Osteocyte (in vitro differentiated cells): Measurements from ENCODE around the gene CDKN3. TPM values are rescaled to one million over a fixed set of nuclear protein-coding genes. Genes with fewer than 3 reads are reported as not detected.

Experiments used
- DNase-seq: peaks from one replicate; pipeline ENCODE4 v3.0.0; 2021; ENCODE audit warnings: mixed read lengths; ENCODE audit not compliant: unreplicated experiment; ENCODE audit errors: extremely low spot score
- H3K27ac Mint-ChIP-seq: one replicate; pipeline ENCODE4 v1.8.0; 2021; ENCODE audit warnings: mild to moderate bottlenecking, mixed read lengths; ENCODE audit not compliant: unreplicated experiment
- H3K27me3 Mint-ChIP-seq: one replicate; pipeline ENCODE4 v1.8.0; 2021; ENCODE audit warnings: mixed read lengths; ENCODE audit not compliant: unreplicated experiment
- H3K36me3 Mint-ChIP-seq: one replicate; pipeline ENCODE4 v1.8.0; 2021; ENCODE audit warnings: mixed read lengths; ENCODE audit not compliant: unreplicated experiment
- H3K4me1 Mint-ChIP-seq: one replicate; pipeline ENCODE4 v1.8.0; 2021; ENCODE audit warnings: mixed read lengths; ENCODE audit not compliant: unreplicated experiment
- H3K4me3 Mint-ChIP-seq: one replicate; pipeline ENCODE4 v1.8.0; 2021; ENCODE audit warnings: mild to moderate bottlenecking, moderate library complexity, mixed read lengths; ENCODE audit not compliant: unreplicated experiment
- H3K9me3 Mint-ChIP-seq: one replicate; pipeline ENCODE4 v1.8.0; 2021; ENCODE audit warnings: mixed read lengths; ENCODE audit not compliant: unreplicated experiment
- CTCF ChIP-seq: fragments of 200-600 bp; sonication (generic); IDR thresholded peaks from 2 replicates; pipeline ENCODE4 v1.5.0; 2021; ENCODE audit warnings: antibody characterized with exemption, mild to moderate bottlenecking, moderate library complexity
- total RNA-seq: library from RNA; stranded (reverse); gene quantifications from 2 replicates; pipeline ENCODE4 v1.2.1, GENCODE V29; 2021

The CDKN3 gene
- total RNA-seq, 1 donor from 2014 or later = 8.5 TPM

GRCh38 chr14:54443981-54444380, 47.2 kb downstream of the CDKN3 start:
- Mint-ChIP-seq H3K27ac (no peak overlapping the region), H3K4me1 (peaks cover 27% of the 10 kb centered on the region), H3K27me3 (peaks cover 7% of the 10 kb centered on the region), H3K36me3 (no peaks in the 10 kb centered on the region), H3K4me3 (no peak overlapping the region), H3K9me3 (no peaks in the 10 kb centered on the region)
- DNase-seq = no peak
- no peak for TF ChIP-seq CTCF

DNA sequence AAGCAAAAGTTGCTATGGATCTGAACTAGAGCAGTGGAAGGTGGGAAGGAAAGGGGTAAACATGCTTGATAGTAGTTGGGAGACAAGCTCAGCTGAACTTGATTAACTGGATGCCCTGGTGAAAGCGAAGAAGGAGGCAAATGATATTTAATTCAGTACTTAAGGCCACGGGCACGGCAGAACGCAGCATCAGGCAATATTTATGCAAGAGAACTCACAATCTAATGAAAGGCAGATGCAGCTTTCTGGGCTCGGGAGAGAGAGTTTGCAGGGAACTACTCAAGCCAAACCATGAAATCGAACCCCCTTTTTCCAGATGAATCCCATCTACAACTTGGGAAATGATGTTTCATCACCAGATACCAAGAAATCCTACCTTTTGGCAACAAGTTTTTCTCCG, 47.9 kb downstream of the CDKN3 start:
- Mint-ChIP-seq H3K36me3 (no peaks in the 10 kb centered on the region), H3K27me3 (peaks cover 10% of the 10 kb centered on the region), H3K4me3 (no peak overlapping the region), H3K27ac (no peak overlapping the region), H3K9me3 (no peaks in the 10 kb centered on the region), H3K4me1 (peaks cover 21% of the 10 kb centered on the region)
- DNase-seq = no peak
- TF ChIP-seq CTCF = no peak

DNA sequence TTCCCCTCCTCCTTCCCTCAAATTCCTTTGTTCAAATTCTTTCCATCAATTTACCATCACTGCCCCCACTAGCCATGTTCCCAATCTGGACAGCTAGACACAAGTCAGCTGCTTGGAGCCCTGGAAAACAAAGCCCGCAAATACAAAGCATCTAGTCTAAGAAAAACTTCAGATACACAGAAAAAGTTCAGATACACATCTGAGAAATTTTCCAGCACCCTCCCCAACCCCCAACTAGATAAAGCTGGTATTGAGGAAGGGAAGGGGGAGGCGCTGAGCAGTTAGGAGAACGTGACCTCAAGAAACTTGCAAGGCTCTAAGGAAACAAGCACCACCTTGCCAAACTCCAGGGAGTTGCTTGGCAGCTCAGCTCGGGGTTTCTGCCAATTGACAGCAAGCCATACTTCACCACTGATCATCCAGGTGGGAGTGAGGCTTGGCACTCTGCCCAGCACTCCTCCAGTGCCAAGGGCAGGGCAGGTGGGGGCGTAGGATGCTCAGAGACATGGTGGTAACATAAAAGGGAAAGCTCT, 49.4 kb downstream of the CDKN3 start:
- H3K27ac Mint-ChIP-seq = no peak overlapping the region
- no peak for TF ChIP-seq CTCF
- DNase-seq = no peak
- no peaks in the 10 kb centered on the region for H3K9me3 Mint-ChIP-seq
- H3K4me1 Mint-ChIP-seq = peaks cover 17% of the 10 kb centered on the region
- H3K27me3 Mint-ChIP-seq = peaks cover 10% of the 10 kb centered on the region
- H3K4me3 Mint-ChIP-seq = no peak overlapping the region
- H3K36me3 Mint-ChIP-seq = no peaks in the 10 kb centered on the region

GRCh38 chr14:54447231-54447692, 50.5 kb downstream of the CDKN3 start:
- Mint-ChIP-seq H3K4me3 (no peak overlapping the region), H3K4me1 (peaks cover 8% of the 10 kb centered on the region), H3K36me3 (no peaks in the 10 kb centered on the region), H3K9me3 (no peaks in the 10 kb centered on the region), H3K27me3 (peaks cover 10% of the 10 kb centered on the region), H3K27ac (no peak overlapping the region)
- no peak for TF ChIP-seq CTCF
- no peak for DNase-seq

DNA sequence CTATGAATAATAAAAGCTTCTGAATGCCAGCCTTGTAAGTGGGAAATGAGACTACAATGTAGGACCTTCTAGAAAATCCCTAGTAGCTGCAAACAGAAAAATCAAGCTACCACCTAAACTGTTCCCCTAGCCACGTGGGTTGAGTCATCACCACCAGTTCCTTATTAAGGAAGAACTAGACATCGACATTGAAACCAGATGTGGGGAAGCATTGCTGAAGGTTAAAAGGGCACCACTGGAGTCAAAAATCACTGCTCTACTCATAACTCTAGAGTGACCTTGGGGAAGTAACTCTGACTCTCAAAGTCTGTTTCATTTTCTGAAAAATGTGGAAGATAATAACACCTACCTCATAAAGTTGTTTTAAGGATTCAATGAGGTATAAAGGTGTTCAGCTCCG, 53.7 kb downstream of the CDKN3 start:
- no peak for DNase-seq
- no peaks in the 10 kb centered on the region for H3K36me3 Mint-ChIP-seq
- no peak overlapping the region for H3K27ac Mint-ChIP-seq

More for the DNA sequence above, 53.7 kb downstream of the CDKN3 start:
- TF ChIP-seq CTCF = no peak
- H3K4me3 Mint-ChIP-seq = no peak overlapping the region
- peaks cover 8% of the 10 kb centered on the region for H3K4me1 Mint-ChIP-seq
- H3K9me3 Mint-ChIP-seq = no peaks in the 10 kb centered on the region
- peaks cover 7% of the 10 kb centered on the region for H3K27me3 Mint-ChIP-seq
